Pancreas (tissue), 10 donors: ENCODE measurements around the gene MRM3. TPM values are rescaled to one million over a fixed set of nuclear protein-coding genes. Genes with fewer than 3 reads are reported as not detected.

Experiments used
- ATAC-seq, 4 donors: fragments of 200-7000 bp; cut with Tn5 transposase; one replicate each; pipeline versions ENCODE4 v1.8.0 to v1.9.1; 2020; ENCODE audit warnings: mild to moderate bottlenecking in 4 of 4, moderate library complexity in 4 of 4
- DNase-seq, 6 donors: peaks; one replicate each; pipeline ENCODE4 v3.0.0-alpha.2; 2020
- FAIRE-seq: peaks from 2 replicates; lab custom pipeline; 2012; peaks lifted over from hg19 to GRCh38; lab: Jason Lieb, UNC
- H3K27ac ChIP-seq, 4 donors: fragments of 200-600 bp; sonication (generic); 1 replicate in 3 of 4; 2 replicates in 1 of 4; pipeline versions ENCODE4 v1.5.0 to v1.8.0; 2020
- H3K27me3 ChIP-seq, 4 donors: fragments of 200-600 bp; one replicate each; pipeline ENCODE4 v1.8.0; 2021
- H3K36me3 ChIP-seq, 3 donors: fragments of 200-600 bp; sonication (generic) in 1 of 3; one replicate each; pipeline versions ENCODE4 v1.5.0 to v1.8.0; 2020 to 2021
- H3K4me1 ChIP-seq, 3 donors: fragments of 200-600 bp; one replicate each; pipeline ENCODE4 v1.8.0; 2021
- H3K4me3 ChIP-seq, 4 donors: fragments of 200-600 bp; sonication (generic) in 2 of 4; one replicate each; pipeline versions ENCODE4 v1.5.0 to v1.8.0; 2020 to 2021
- H3K9me3 ChIP-seq, 4 donors: fragments of 200-600 bp; one replicate each; pipeline ENCODE4 v1.8.0; 2021
- WGBS, 2 donors: extraction: QIAGEN DNeasy Blood & Tissue Kit; methylation state at CpG; one replicate each; pipeline ENCODE4 v1.1.7; 2013; 5-methylcytosine and 5-hydroxymethylcytosine counted together
- intact Hi-C, 3 donors: fragments of 100-400 bp; cut with DNase I; formaldehyde crosslinking; loops; one replicate each; pipeline versions ENCODE4 v1.11.1 to v1.14.2; 2022
- polyA plus RNA-seq, 2 donors: library from polyadenylated mRNA; stranded (reverse); fragments of 200-250 nt; gene quantifications; one replicate each; pipeline ENCODE4 v1.2.3, GENCODE V29; 2013
- total RNA-seq, 6 donors: library from RNA; stranded (reverse); fragmentation: NEBNext Ultra II Directional in 4 of 6; extraction: Animal tissue kit (Norgen Biotek cat#: 25700) in 4 of 6; gene quantifications; one replicate each; pipeline versions ENCODE4 v1.2.1 to v1.2.4, GENCODE V29; 2021 to 2023
- TF ChIP-seq, protein P1 (sequence below), 4 donors: fragments of 200-600 bp; sonication (generic) in 3 of 4; IDR thresholded peaks; one replicate each; pipeline versions ENCODE4 v1.5.0 to v1.8.0; 2021; ENCODE audit warnings: antibody characterized with exemption in 4 of 4
- donor health status: healthy with polysubstance abuse.
- donor health status: DM: no; HTN: no; CAD: no; lungs with moderate emphysema.
- donor health status: DM: no; HTN: no; CAD: no.
- donor health status: control.
- donor health status: control.
- donor health status: Bipolar disorder and iron deficiency.
- donor health status: DM: yes; HTN: yes; CAD: no.
- donor health status: DM: no; HTN: no; CAD: no.
- donor health status: DM: no; HTN: no; CAD: no.
- donor health status: DM: yes; HTN: yes; CAD: no.

The MRM3 gene
- total and polyA plus RNA-seq, 8 donors, result 11.3 to 19.1 (median 13.9) TPM

DNA sequence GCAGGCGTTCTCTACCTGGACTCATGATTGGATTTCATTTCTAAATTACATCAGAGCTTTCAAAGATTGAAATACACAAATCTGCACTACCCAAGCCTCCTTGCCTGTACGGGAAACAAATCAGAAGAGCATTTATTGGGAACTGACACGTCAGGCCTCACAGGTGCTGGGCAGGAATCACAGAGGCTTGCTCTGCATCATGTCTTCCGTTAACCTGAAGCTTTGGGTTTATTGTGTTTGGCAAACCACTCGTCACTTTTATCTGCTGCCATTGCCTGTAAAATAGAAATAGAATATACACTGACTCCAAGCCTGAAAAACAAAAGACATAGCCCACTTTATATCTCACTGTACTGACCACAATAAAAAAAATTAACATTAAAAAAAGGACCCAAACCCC lies 22.2 kb upstream of the MRM3 start:
- Histone ChIP-seq H3K27ac (no peak overlapping the region), H3K36me3 (peaks cover 0 to 7% (median 0%) of the 10 kb centered on the region in 3 donors), H3K27me3 (no peaks in the 10 kb centered on the region), H3K4me1 (no peaks in the 10 kb centered on the region), H3K4me3 (no peak overlapping the region), H3K9me3 (no peaks in the 10 kb centered on the region)
- 84 to 91% methylated on average over 5 of the region's 5 CpGs for WGBS, 2 donors
- ATAC-seq (no peak), DNase-seq (no peak), FAIRE-seq (no peak)
- intact Hi-C loops, result no loop called here
- TF ChIP-seq, protein P1, sequence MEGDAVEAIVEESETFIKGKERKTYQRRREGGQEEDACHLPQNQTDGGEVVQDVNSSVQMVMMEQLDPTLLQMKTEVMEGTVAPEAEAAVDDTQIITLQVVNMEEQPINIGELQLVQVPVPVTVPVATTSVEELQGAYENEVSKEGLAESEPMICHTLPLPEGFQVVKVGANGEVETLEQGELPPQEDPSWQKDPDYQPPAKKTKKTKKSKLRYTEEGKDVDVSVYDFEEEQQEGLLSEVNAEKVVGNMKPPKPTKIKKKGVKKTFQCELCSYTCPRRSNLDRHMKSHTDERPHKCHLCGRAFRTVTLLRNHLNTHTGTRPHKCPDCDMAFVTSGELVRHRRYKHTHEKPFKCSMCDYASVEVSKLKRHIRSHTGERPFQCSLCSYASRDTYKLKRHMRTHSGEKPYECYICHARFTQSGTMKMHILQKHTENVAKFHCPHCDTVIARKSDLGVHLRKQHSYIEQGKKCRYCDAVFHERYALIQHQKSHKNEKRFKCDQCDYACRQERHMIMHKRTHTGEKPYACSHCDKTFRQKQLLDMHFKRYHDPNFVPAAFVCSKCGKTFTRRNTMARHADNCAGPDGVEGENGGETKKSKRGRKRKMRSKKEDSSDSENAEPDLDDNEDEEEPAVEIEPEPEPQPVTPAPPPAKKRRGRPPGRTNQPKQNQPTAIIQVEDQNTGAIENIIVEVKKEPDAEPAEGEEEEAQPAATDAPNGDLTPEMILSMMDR (IDR thresholded peaks at IDR 0.05), result no peak

DNA sequence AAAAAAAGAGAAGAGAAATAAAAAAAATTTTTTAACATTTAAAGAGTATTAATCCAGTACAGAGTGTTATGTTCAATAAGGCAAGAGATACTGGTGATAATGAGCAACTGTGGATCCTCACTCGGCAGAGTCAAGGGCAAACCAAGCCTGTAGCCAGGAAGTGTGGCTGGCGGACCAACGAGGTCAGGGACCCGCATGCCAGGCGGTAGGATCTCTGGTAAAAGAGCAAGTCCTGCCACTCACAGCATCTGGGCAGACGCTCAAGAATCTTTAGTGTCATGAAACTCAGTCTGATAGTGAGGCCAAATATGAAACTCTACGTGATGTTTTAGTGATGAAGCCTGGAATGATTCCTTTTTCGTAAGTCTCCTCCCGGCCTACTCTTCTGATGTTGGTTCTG lies 21.8 kb upstream of the MRM3 start:
- H3K36me3 ChIP-seq, result peaks cover 0 to 7% (median 0%) of the 10 kb centered on the region in 3 donors
- 84 to 89% methylated on average over 9 of the region's 9 CpGs for WGBS, 2 donors
- no peak overlapping the region for H3K4me3 ChIP-seq
- DNase-seq (peak in 1 of 6 donors; percentile 21), ATAC-seq (no peak), FAIRE-seq (no peak)
- no peaks in the 10 kb centered on the region for H3K4me1 ChIP-seq
- intact Hi-C loops, result no loop called here
- no peaks in the 10 kb centered on the region for H3K9me3 ChIP-seq
- H3K27ac ChIP-seq, result no peak overlapping the region
- H3K27me3 ChIP-seq, result no peaks in the 10 kb centered on the region
- TF ChIP-seq, protein P1 (IDR thresholded peaks at IDR 0.05), result no peak

DNA sequence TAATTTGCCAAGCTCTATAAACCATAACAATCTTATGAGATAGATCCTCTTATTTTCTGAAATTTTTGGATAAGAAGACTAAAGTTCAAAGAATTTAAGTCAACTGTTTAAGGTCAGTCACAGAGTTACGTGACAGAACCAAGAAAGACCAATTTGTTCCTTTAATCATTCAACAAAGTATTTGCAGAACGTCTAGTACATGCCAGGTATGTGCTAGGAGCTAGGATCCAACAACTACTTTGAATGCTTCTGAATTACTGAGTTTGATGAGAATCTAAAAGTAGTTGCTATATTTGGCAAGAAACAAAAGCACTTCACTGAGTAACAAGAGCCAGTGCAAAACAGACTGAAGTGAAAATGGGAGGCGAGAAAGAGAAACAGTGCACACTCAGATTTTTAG lies 15.1 kb upstream of the MRM3 start:
- DNase-seq, result no peak
- Histone ChIP-seq H3K4me3 (no peak overlapping the region), H3K36me3 (peaks cover 4 to 27% (median 23%) of the 10 kb centered on the region in 3 donors), H3K27me3 (no peaks in the 10 kb centered on the region), H3K27ac (no peak overlapping the region), H3K4me1 (peaks cover 0 to 6% (median 0%) of the 10 kb centered on the region in 3 donors), H3K9me3 (no peaks in the 10 kb centered on the region)
- TF ChIP-seq, protein P1 (IDR thresholded peaks at IDR 0.05), result no peak
- WGBS, 2 donors, result 68 to 73% methylated on average over 3 of the region's 3 CpGs
- ATAC-seq, result no peak
- no peak for FAIRE-seq
- intact Hi-C loops, result no loop called here

DNA sequence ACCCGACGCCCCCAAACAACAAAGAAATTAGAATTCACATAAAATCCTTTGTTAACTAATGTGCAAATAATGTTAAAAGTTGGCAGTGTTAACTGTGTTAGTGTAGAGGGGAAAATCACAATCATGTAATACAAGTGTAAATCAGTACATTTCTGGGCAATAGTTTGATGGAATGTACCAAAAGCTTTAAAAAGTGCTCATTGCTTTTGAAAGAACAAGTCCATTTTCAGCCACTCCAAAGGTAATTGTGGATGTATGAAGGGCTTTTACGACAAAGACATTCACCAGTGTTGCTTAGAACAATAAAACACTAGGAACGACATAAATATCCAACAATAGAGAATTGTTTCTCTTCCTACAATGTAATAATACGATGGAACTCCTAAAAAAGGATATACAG lies 9.1 kb upstream of the MRM3 start:
- TF ChIP-seq, protein P1 (IDR thresholded peaks at IDR 0.05), result no peak
- no peak overlapping the region for H3K27ac ChIP-seq
- H3K9me3 ChIP-seq, result no peaks in the 10 kb centered on the region
- H3K4me3 ChIP-seq, result no peak overlapping the region
- DNase-seq (no peak), ATAC-seq (no peak), FAIRE-seq (no peak)
- WGBS, 2 donors, result 90 to 91% methylated on average over 5 of the region's 5 CpGs
- no peaks in the 10 kb centered on the region for H3K27me3 ChIP-seq
- H3K36me3 ChIP-seq, result peaks cover 4 to 61% (median 40%) of the 10 kb centered on the region in 3 donors
- peaks cover 0 to 6% (median 0%) of the 10 kb centered on the region in 3 donors for H3K4me1 ChIP-seq
- intact Hi-C loops, result no loop called here

DNA sequence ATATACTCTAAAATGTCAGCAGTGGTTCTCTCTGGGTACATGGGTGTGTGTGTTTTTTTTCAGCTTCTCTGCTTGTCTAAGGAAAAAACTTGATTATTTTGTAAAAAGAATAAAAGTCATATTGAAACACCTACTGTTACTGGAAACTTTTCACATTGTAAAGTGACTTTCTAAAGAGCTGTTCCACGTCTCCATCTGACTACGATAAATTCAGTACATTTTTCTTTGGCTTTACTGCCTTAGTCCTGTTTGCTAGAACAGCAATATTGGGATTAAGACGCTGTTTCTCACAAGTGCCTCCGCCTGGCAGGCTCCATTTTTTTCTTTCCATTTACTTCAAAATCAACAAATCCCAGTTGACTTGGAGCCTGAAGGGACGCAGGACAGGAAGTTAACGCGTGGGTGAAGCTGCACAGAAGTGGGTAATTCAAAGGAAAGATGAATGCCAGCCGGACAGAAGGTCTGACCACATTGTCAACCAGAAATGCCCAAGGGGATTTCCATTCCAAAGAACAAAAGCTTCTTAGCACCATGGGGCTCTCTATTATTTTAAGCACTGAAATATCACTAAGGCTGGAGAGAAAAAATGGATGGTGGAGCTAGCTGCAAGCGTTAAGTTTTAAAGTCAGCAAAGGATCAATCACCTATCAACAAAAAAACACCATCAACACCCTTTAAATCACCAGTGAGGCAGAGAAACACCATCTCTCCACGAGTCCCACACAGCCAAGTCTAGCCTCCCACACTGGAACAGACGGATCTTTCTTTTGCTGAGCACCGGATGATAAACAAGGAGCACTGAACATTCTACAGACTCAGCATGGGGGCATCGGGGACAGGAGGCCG lies 8.5 kb upstream of the MRM3 start:
- TF ChIP-seq, protein P1 (IDR thresholded peaks at IDR 0.05), result no peak
- Histone ChIP-seq H3K27ac (no peak overlapping the region), H3K9me3 (no peaks in the 10 kb centered on the region), H3K36me3 (peaks cover 4 to 66% (median 41%) of the 10 kb centered on the region in 3 donors), H3K4me1 (peaks cover 0 to 6% (median 0%) of the 10 kb centered on the region in 3 donors), H3K4me3 (no peak overlapping the region), H3K27me3 (no peaks in the 10 kb centered on the region)
- FAIRE-seq (no peak), DNase-seq (no peak), ATAC-seq (no peak)
- intact Hi-C loops, result no loop called here
- 85 to 89% methylated on average over 14 of the region's 14 CpGs for WGBS, 2 donors
